Skeletal muscle satellite cell (primary cell): ENCODE measurements around the gene PGC.

Source experiments
- H3K27me3 ChIP-seq: 2 replicates; pipeline ENCODE4 v1.7.0; 2013; ENCODE audit warnings: low read length; ENCODE audit not compliant: control insufficient read depth, insufficient read depth
- H3K36me3 ChIP-seq: 2 replicates; pipeline ENCODE4 v1.7.0; 2013; ENCODE audit warnings: mild to moderate bottlenecking, control low read depth, low read length; ENCODE audit not compliant: insufficient read depth
- H3K4me1 ChIP-seq: 2 replicates; pipeline ENCODE4 v1.7.0; 2013; ENCODE audit warnings: low read length; ENCODE audit not compliant: control insufficient read depth, insufficient read depth
- H3K4me2 ChIP-seq: 2 replicates; pipeline ENCODE4 v1.7.0; 2013; ENCODE audit warnings: mild to moderate bottlenecking, low read length
- H3K4me3 ChIP-seq: 2 replicates; pipeline ENCODE4 v1.7.0; 2013; ENCODE audit warnings: low read length
- H3K9ac ChIP-seq: 2 replicates; pipeline ENCODE4 v1.7.0; 2013; ENCODE audit warnings: mild to moderate bottlenecking, low read depth, low read length, moderate library complexity
- H3K9me3 ChIP-seq: replicated peaks from 2 replicates; pipeline ENCODE4 v1.7.0; 2013; ENCODE audit warnings: mild to moderate bottlenecking, control low read depth, low read length

Gene PGC

GRCh38 chr6:41714556-41715273, 32.5 kb downstream of the PGC start:
- Histone ChIP-seq H3K9ac (no peak overlapping the region), H3K4me1 (peaks cover 33% of the 10 kb centered on the region), H3K9me3 (no peaks in the 10 kb centered on the region), H3K4me2 (no peak overlapping the region), H3K36me3 (no peaks in the 10 kb centered on the region), H3K4me3 (no peak overlapping the region), H3K27me3 (peaks cover 4% of the 10 kb centered on the region)

- H3K4me1 ChIP-seq, result peaks cover 33% of the 10 kb centered on the region
Measured at GRCh38 chr6:41713650-41714291, 33.4 kb downstream of the PGC start.

GRCh38 chr6:41713159-41713649, 34.0 kb downstream of the PGC start:
- Histone ChIP-seq H3K4me1 (peaks cover 33% of the 10 kb centered on the region), H3K4me3 (peak overlapping the region; percentile 1), H3K9ac (no peak overlapping the region)

More at GRCh38 chr6:41713650-41714291, 33.4 kb downstream of the PGC start:
- Histone ChIP-seq H3K4me2 (peak overlapping the region; percentile 60), H3K36me3 (no peaks in the 10 kb centered on the region), H3K9me3 (no peaks in the 10 kb centered on the region), H3K4me3 (peak overlapping the region; percentile 1), H3K27me3 (peaks cover 4% of the 10 kb centered on the region), H3K9ac (no peak overlapping the region)

GRCh38 chr6:41712651-41713103, 34.5 kb downstream of the PGC start:
- peak overlapping the region; percentile 60 for H3K4me2 ChIP-seq
- H3K9ac ChIP-seq, result no peak overlapping the region
- no peak overlapping the region for H3K4me3 ChIP-seq
- peaks cover 33% of the 10 kb centered on the region for H3K4me1 ChIP-seq
- H3K9me3 ChIP-seq, result no peaks in the 10 kb centered on the region
- no peaks in the 10 kb centered on the region for H3K36me3 ChIP-seq
- peaks cover 4% of the 10 kb centered on the region for H3K27me3 ChIP-seq

More at GRCh38 chr6:41713159-41713649, 34.0 kb downstream of the PGC start:
- H3K4me2 ChIP-seq, result peak overlapping the region; percentile 60
- H3K27me3 ChIP-seq, result peaks cover 4% of the 10 kb centered on the region
- H3K9me3 ChIP-seq, result no peaks in the 10 kb centered on the region
- no peaks in the 10 kb centered on the region for H3K36me3 ChIP-seq

- Histone ChIP-seq H3K4me3 (no peak overlapping the region), H3K4me1 (peaks cover 36% of the 10 kb centered on the region), H3K9ac (no peak overlapping the region), H3K27me3 (peaks cover 4% of the 10 kb centered on the region), H3K36me3 (no peaks in the 10 kb centered on the region), H3K9me3 (no peaks in the 10 kb centered on the region), H3K4me2 (no peak overlapping the region)
Measured at GRCh38 chr6:41711323-41712038, 35.7 kb downstream of the PGC start.

GRCh38 chr6:41709375-41709774, 37.8 kb downstream of the PGC start:
- peaks cover 45% of the 10 kb centered on the region for H3K4me1 ChIP-seq
- no peak overlapping the region for H3K9ac ChIP-seq
- peaks cover 4% of the 10 kb centered on the region for H3K27me3 ChIP-seq
- H3K4me3 ChIP-seq, result no peak overlapping the region
- H3K9me3 ChIP-seq, result no peaks in the 10 kb centered on the region
- H3K4me2 ChIP-seq, result no peak overlapping the region
- H3K36me3 ChIP-seq, result no peaks in the 10 kb centered on the region

GRCh38 chr6:41708856-41709255, 38.3 kb downstream of the PGC start:
- no peaks in the 10 kb centered on the region for H3K36me3 ChIP-seq
- H3K4me2 ChIP-seq, result no peak overlapping the region
- no peak overlapping the region for H3K9ac ChIP-seq
- no peak overlapping the region for H3K4me3 ChIP-seq
- H3K27me3 ChIP-seq, result peaks cover 4% of the 10 kb centered on the region
- H3K9me3 ChIP-seq, result no peaks in the 10 kb centered on the region
- H3K4me1 ChIP-seq, result peaks cover 42% of the 10 kb centered on the region

GRCh38 chr6:41707565-41708200, 39.5 kb downstream of the PGC start:
- Histone ChIP-seq H3K4me3 (no peak overlapping the region), H3K27me3 (peaks cover 4% of the 10 kb centered on the region), H3K9ac (no peak overlapping the region), H3K4me1 (peaks cover 30% of the 10 kb centered on the region), H3K9me3 (no peaks in the 10 kb centered on the region), H3K36me3 (no peaks in the 10 kb centered on the region), H3K4me2 (no peak overlapping the region)

- H3K4me1 ChIP-seq, result peaks cover 24% of the 10 kb centered on the region
- no peak overlapping the region for H3K4me3 ChIP-seq
- no peak overlapping the region for H3K9ac ChIP-seq
- peaks cover 4% of the 10 kb centered on the region for H3K27me3 ChIP-seq
- no peaks in the 10 kb centered on the region for H3K36me3 ChIP-seq
- H3K9me3 ChIP-seq, result no peaks in the 10 kb centered on the region
- no peak overlapping the region for H3K4me2 ChIP-seq
Measured at GRCh38 chr6:41706876-41707564, 40.2 kb downstream of the PGC start.

- Histone ChIP-seq H3K9ac (peak overlapping the region; percentile 67), H3K4me2 (peak overlapping the region; percentile 78), H3K36me3 (no peaks in the 10 kb centered on the region), H3K4me3 (no peak overlapping the region), H3K9me3 (no peaks in the 10 kb centered on the region), H3K4me1 (peaks cover 24% of the 10 kb centered on the region), H3K27me3 (peaks cover 4% of the 10 kb centered on the region)
Measured at GRCh38 chr6:41705996-41706835, 41.0 kb downstream of the PGC start.
